HG03103 (cell line): ENCODE results near the gene SPSB4.

Experiments used
- ATAC-seq: cut with Tn5 transposase; IDR thresholded peaks from one replicate; pipeline ENCODE4 v1.9.1; 2021; ENCODE audit warnings: low read depth; ENCODE audit not compliant: unreplicated experiment

The SPSB4 gene

GRCh38 chr3:141193066-141193830 is 142.1 kb downstream of the SPSB4 start:
- no peak for ATAC-seq
